Activated naive CD4-positive, alpha-beta T cell treated with anti-CD3 and anti-CD28 coated beads for 36 hours (primary cell): ENCODE measurements around the gene C12orf57. TPM values are rescaled to one million over a fixed set of nuclear protein-coding genes. Genes with fewer than 3 reads are reported as not detected.

ENCODE experiments used
- CTCF ChIA-PET: fragments of 350-600 bp; sonication (Branson Sonifier 250); formaldehyde crosslinking; loops from one replicate; lab custom pipeline; 2021; ENCODE audit warnings: antibody characterized with exemption; lab: Charles Lee
- DNase-seq: peaks from one replicate; pipeline ENCODE4 v3.0.0-alpha.2; 2020
- H3K27ac Mint-ChIP-seq: one replicate; pipeline ENCODE4 v1.8.0; 2021; ENCODE audit warnings: mild to moderate bottlenecking, mixed read lengths
- H3K27me3 Mint-ChIP-seq: one replicate; pipeline ENCODE4 v1.8.0; 2021; ENCODE audit warnings: low read depth, mixed read lengths
- H3K36me3 Mint-ChIP-seq: one replicate; pipeline ENCODE4 v1.8.0; 2021; ENCODE audit warnings: low read depth, mixed read lengths
- H3K4me1 Mint-ChIP-seq: one replicate; pipeline ENCODE4 v1.8.0; 2021; ENCODE audit warnings: low read depth, mixed read lengths
- H3K4me3 Mint-ChIP-seq: one replicate; pipeline ENCODE4 v1.8.0; 2021; ENCODE audit warnings: mild to moderate bottlenecking, moderate library complexity, mixed read lengths
- H3K9me3 Mint-ChIP-seq: one replicate; pipeline ENCODE4 v1.8.0; 2021; ENCODE audit warnings: mixed read lengths
- intact Hi-C: fragments of 100-400 bp; cut with micrococcal nuclease; formaldehyde crosslinking; loops from one replicate; pipeline ENCODE4 v1.15.1; 2023
- total RNA-seq, 2 experiments: library from RNA; stranded (reverse); gene quantifications; one replicate each; pipeline ENCODE4 v1.2.3, GENCODE V29; 2021

The C12orf57 gene
- total RNA-seq, 2 experiments from 2014 or later: 242 to 245 TPM

DNA sequence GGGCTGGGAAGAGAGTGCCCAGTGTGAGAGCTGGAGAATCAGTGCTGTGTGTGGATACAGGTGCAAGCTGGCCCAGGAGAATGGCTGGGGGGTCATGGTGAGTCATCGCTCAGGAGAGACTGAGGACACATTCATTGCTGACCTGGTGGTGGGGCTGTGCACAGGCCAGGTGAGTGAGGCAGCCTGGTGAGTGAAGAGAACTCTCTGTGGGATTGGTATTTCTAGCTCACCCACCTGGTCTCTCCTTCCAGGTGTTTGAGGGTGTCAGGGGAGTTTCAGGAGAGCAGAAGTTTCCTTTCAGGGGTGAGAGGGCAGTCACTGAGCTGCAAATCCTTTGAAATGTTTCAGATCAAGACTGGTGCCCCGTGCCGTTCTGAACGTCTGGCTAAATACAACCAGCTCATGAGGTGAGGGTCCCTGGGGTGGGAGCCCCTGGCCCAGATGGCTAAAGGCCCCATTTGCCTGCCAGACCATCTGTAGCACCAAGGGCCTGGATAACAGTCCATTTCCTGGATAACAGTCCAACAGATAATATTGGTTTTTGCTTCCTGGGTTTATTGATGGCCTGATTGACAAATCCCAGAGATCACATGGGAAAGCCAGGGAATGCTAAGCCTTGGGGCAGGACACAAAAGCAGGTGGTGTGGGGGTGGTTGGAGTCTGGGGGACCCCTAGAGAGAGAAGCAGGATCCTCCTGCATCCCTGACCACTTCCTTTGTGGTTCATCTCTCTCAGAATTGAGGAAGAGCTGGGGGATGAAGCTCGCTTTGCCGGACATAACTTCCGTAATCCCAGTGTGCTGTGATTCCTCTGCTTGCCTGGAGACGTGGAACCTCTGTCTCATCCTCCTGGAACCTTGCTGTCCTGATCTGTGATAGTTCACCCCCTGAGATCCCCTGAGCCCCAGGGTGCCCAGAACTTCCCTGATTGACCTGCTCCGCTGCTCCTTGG, 21.6 kb upstream of the C12orf57 start:
- Mint-ChIP-seq H3K27me3 (no peaks in the 10 kb centered on the region), H3K27ac (no peak overlapping the region), H3K9me3 (no peaks in the 10 kb centered on the region), H3K4me3 (no peak overlapping the region), H3K4me1 (peaks cover 29% of the 10 kb centered on the region), H3K36me3 (peaks cover 20% of the 10 kb centered on the region)
- intact Hi-C loops: loop anchor here (10.0 kb wide), 1 partner anchor 713 kb away; no protein-coding TSS in a partner anchor
- CTCF ChIA-PET: interaction anchor here (0.6 to 1.1 kb wide), 6 partner anchors 16 to 212 kb away, joined by 3 to 4 read pairs (median 3); partner anchors contain the start of genes C12orf57 and RNU7-1
- DNase-seq: no peak

DNA sequence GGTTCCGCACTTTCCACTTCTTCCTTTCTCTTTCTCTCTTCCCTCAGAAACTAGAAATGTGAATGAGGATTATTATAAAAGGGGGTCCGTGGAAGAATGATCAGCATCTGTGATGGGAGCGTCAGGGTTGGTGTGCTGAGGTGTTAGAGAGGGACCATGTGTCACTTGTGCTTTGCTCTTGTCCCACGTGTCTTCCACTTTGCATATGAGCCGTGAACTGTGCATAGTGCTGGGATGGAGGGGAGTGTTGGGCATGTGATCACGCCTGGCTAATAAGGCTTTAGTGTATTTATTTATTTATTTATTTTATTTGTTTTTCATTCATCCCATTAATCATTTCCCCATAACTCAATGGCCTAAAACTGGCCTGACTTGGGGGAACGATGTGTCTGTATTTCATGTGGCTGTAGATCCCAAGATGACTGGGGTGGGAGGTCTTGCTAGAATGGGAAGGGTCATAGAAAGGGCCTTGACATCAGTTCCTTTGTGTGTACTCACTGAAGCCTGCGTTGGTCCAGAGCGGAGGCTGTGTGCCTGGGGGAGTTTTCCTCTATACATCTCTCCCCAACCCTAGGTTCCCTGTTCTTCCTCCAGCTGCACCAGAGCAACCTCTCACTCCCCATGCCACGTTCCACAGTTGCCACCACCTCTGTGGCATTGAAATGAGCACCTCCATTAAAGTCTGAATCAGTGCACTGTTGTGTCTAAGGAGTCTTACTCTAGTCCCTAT, 20.7 kb upstream of the C12orf57 start:
- Mint-ChIP-seq H3K36me3 (peaks cover 16% of the 10 kb centered on the region), H3K4me1 (peaks cover 29% of the 10 kb centered on the region), H3K27me3 (no peaks in the 10 kb centered on the region), H3K27ac (no peak overlapping the region), H3K9me3 (no peaks in the 10 kb centered on the region), H3K4me3 (no peak overlapping the region)
- DNase-seq: no peak
- CTCF ChIA-PET: interaction anchor here (0.6 to 4.6 kb wide), 12 partner anchors 9 to 213 kb away, joined by 3 to 43 read pairs (median 11); partner anchors contain the start of genes C12orf57, RNU7-1 and SPSB2
- intact Hi-C loops: loop anchor here (10.0 kb wide), 1 partner anchor 712 kb away; no protein-coding TSS in a partner anchor

- peaks cover 33% of the 10 kb centered on the region for H3K4me1 Mint-ChIP-seq
- H3K27me3 Mint-ChIP-seq: no peaks in the 10 kb centered on the region
- no peak overlapping the region for H3K4me3 Mint-ChIP-seq
- CTCF ChIA-PET: interaction anchor here (0.5 to 4.6 kb wide), 14 partner anchors 9 to 450 kb away, joined by 3 to 43 read pairs (median 7); partner anchors contain the start of genes C12orf57, RNU7-1 and SPSB2
- H3K9me3 Mint-ChIP-seq: no peaks in the 10 kb centered on the region
- no peak for DNase-seq
- peaks cover 16% of the 10 kb centered on the region for H3K36me3 Mint-ChIP-seq
- H3K27ac Mint-ChIP-seq: peak overlapping the region; percentile 78
- intact Hi-C loops: loop anchor here (1.0 to 10.0 kb wide), 11 partner anchors 14 to 711 kb away; partner anchors contain the start of genes C12orf57, C1R and LPCAT3
Observed at GRCh38 chr12:6923851-6924250, 20.0 kb upstream of the C12orf57 start.

GRCh38 chr12:6925239-6925539, 18.6 kb upstream of the C12orf57 start:
- intact Hi-C loops: loop anchor here (2.0 to 10.0 kb wide), 2 partner anchors 56 to 710 kb away; no protein-coding TSS in a partner anchor
- H3K9me3 Mint-ChIP-seq: no peaks in the 10 kb centered on the region
- H3K36me3 Mint-ChIP-seq: peaks cover 4% of the 10 kb centered on the region
- H3K27ac Mint-ChIP-seq: no peak overlapping the region
- CTCF ChIA-PET: interaction anchor here (0.5 to 4.6 kb wide), 15 partner anchors 10 to 214 kb away, joined by 3 to 43 read pairs (median 4); partner anchors contain the start of genes C12orf57, C1RL, RNU7-1 and SPSB2
- H3K27me3 Mint-ChIP-seq: no peaks in the 10 kb centered on the region
- H3K4me3 Mint-ChIP-seq: no peak overlapping the region
- DNase-seq: no peak
- peaks cover 43% of the 10 kb centered on the region for H3K4me1 Mint-ChIP-seq

DNA sequence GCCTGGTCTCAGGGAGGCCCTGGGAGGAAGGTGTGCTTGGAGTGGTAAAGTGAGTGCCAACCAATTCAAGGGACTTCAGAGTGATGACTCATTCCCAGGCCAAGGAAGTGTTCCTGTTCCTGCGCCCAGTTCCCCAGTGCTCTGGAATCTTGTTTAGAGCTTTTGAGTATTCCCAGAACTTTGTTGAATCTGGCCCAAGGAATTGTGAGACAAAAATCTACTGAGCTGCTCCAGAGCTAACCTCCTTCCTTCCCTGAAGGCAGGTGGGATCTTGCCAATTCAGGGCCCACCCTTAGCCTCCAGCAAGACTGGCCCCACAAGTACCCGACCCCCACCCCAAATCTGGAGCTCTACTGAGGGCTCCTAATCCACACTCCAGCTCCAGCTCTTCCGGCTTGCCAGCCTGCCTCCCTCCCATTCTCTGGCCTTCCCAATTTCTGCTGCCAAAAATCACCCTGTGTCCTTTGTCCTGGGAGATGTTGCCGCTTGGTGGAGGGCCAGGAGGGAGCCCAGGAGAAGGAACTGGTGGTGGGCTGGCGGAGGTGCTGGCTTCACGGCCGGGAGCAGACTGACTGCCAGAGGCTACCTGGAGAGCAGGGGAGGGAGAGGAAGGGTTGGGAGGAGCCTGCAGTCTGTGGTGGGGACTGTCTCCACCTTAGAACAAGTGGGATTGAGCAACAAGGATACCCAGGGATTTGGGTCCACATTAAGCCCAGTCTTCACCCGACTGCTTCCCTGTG, 18.1 kb upstream of the C12orf57 start:
- intact Hi-C loops: loop anchor here (2.0 to 10.0 kb wide), 2 partner anchors 57 to 709 kb away; no protein-coding TSS in a partner anchor
- Mint-ChIP-seq H3K4me1 (peaks cover 45% of the 10 kb centered on the region), H3K27me3 (no peaks in the 10 kb centered on the region), H3K4me3 (peak overlapping the region; percentile 74), H3K27ac (no peak overlapping the region), H3K9me3 (no peaks in the 10 kb centered on the region), H3K36me3 (peaks cover 4% of the 10 kb centered on the region)
- CTCF ChIA-PET: interaction anchor here (0.5 to 4.6 kb wide), 15 partner anchors 9 to 214 kb away, joined by 3 to 43 read pairs (median 4); partner anchors contain the start of genes C12orf57, C1RL, RNU7-1 and SPSB2
- no peak for DNase-seq

- H3K4me3 Mint-ChIP-seq: peak within 1 kb of the TSS; percentile 75
- CTCF ChIA-PET: interaction anchor here (0.5 to 4.6 kb wide), 4 partner anchors 11 to 533 kb away, joined by 3 to 43 read pairs (median 4); no protein-coding TSS in a partner anchor
- DNase-seq: peak; percentile 51
- no peaks in the 10 kb centered on the region for H3K9me3 Mint-ChIP-seq
- peak within 1 kb of the TSS; percentile 81 for H3K27ac Mint-ChIP-seq
- H3K36me3 Mint-ChIP-seq: no peaks in the 10 kb centered on the region
- no peaks in the 10 kb centered on the region for H3K27me3 Mint-ChIP-seq
- intact Hi-C loops: loop anchor here (10.0 kb wide), 1 partner anchor 707 kb away; no protein-coding TSS in a partner anchor
- H3K4me1 Mint-ChIP-seq: peaks cover 59% of the 10 kb centered on the region
Observed at GRCh38 chr12:6927379-6928021, 16.3 kb upstream of the C12orf57 start, which contains the start of gene ATN1. ATN1 (plus strand) TSS chr12:6927959; CDS start chr12:6934002, 6,043 bp downstream.

- peaks cover 3% of the 10 kb centered on the region for H3K36me3 Mint-ChIP-seq
- no peaks in the 10 kb centered on the region for H3K27me3 Mint-ChIP-seq
- no peak for DNase-seq
- peak overlapping the region; percentile 75 for H3K4me3 Mint-ChIP-seq
- peaks cover 64% of the 10 kb centered on the region for H3K4me1 Mint-ChIP-seq
- no peaks in the 10 kb centered on the region for H3K9me3 Mint-ChIP-seq
- peak overlapping the region; percentile 81 for H3K27ac Mint-ChIP-seq
- CTCF ChIA-PET: interaction anchor here (2.0 kb wide), 1 partner anchor 10 kb away, joined by 6 read pairs; no protein-coding TSS in a partner anchor
- intact Hi-C loops: loop anchor here (10.0 kb wide), 1 partner anchor 707 kb away; no protein-coding TSS in a partner anchor
Observed at GRCh38 chr12:6928022-6928702, 15.7 kb upstream of the C12orf57 start.

DNA sequence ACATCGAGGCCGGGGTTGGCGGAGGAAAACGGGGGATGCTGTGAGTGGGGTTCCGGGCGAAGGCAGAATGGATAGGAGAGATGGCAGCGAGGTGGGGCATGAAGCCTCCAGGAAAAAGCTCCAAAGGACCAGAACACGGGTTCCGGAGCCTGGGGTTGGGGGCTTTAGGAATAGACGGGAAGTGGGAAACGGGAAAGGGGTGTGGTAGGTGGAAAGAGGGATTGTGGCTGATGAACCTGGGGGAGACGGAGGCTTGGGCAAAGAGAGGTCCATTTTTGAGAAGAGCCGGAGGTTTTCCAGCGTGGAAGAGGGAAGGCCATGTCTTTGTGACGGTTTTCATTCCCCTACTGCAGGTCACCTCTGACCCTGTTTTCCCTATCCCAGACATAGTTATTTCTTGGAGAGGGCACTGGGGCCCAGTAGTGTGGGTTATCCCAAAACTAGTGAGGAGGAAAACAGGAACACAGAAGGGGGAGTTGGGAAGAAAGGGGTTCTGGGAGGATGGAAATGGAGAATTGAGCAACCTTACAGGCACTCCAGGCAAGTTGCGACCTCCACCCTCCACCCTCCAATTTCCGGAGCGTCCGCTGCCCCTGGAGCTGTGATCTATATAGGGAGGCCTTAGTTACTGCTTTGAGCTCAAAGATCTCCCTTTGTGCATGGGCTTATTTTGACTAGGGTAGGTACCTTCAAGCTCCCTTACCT, 15.0 kb upstream of the C12orf57 start:
- Mint-ChIP-seq H3K27me3 (no peaks in the 10 kb centered on the region), H3K36me3 (peaks cover 3% of the 10 kb centered on the region), H3K4me1 (peaks cover 71% of the 10 kb centered on the region), H3K4me3 (peak overlapping the region; percentile 75), H3K27ac (peak overlapping the region; percentile 81), H3K9me3 (no peaks in the 10 kb centered on the region)
- CTCF ChIA-PET: interaction anchor here (1.0 to 2.0 kb wide), 4 partner anchors 9 to 179 kb away, joined by 3 to 6 read pairs (median 3); no protein-coding TSS in a partner anchor
- intact Hi-C loops: loop anchor here (10.0 kb wide), 1 partner anchor 706 kb away; no protein-coding TSS in a partner anchor
- no peak for DNase-seq

GRCh38 chr12:6929466-6930452, 14.1 kb upstream of the C12orf57 start:
- Mint-ChIP-seq H3K27me3 (no peaks in the 10 kb centered on the region), H3K9me3 (no peaks in the 10 kb centered on the region), H3K4me1 (peaks cover 71% of the 10 kb centered on the region), H3K27ac (peak overlapping the region; percentile 81), H3K36me3 (peaks cover 5% of the 10 kb centered on the region), H3K4me3 (peak overlapping the region; percentile 75)
- intact Hi-C loops: loop anchor here (10.0 kb wide), 1 partner anchor 705 kb away; no protein-coding TSS in a partner anchor
- no peak for DNase-seq
- CTCF ChIA-PET: interaction anchor here (0.6 to 2.0 kb wide), 5 partner anchors 8 to 178 kb away, joined by 3 to 6 read pairs (median 3); no protein-coding TSS in a partner anchor
